ENCODE measurements around the gene ELF1. TPM values are rescaled to one million over a fixed set of nuclear protein-coding genes. Genes with fewer than 3 reads are reported as not detected.
"Not testable (repeated sequence)": the region's sequence is repeated elsewhere in the genome, so short reads cannot be mapped to it uniquely, and the experiment has no call there.

ELF1 gene
- polyA plus RNA-seq, 1 of the 3 experiments (the other 2 are of a cell fraction): 11.1 TPM

DNA sequence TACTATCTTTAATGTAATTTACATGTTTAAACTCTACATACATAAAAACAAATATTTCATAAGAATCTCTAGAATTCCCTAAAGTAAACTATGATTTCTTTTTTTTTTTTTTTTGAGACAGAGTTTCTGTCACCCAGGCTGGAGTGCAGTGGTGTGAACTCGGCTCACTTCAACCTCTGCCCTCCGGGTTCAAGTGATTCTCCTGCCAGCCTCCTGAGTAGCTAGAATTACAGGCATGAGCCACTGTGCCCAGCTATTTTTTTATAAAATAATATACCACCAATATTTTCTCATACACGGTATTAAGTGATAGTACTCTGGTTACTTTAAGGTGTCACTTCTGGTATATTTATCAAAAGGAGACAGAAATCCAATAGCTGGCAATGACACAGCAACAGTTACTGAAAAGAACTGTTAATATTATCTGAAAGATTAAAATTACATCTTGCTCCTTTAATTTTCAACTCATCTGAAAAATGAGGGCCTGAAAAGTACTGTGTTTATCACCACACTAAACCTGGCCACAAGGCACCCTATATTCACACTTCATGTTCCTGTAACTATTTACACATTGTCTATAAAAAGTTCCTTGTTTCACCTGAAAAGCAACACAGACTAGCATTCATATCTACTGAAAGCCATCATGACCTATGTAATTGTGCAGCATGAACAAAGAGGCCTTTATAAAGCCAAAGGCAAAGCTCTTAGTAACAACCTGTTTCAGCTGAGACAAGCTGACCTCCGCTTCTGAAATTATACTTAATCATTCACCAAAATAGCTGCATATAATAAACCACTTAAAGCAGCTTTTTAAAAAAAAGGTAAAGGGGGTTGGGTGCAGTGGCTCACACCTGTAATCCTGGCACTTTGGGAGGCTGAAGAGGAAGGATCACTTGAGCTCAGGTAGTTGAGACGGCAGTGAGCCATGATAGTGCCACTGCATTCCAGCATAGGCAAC lies 123.6 kb downstream of the ELF1 start:
- ChIA-PET POLR2A (no interaction called here), CTCF (no interaction called here)
- Histone ChIP-seq H3K9me3 (no peaks in the 10 kb centered on the region), H3K4me2 (no peak overlapping the region), H3K9ac (no peak overlapping the region), H3K4me1 (ENCODE audit: control insufficient read depth in 1 of 2, insufficient read depth in 2 of 2, low read depth in 1 of 2, low read length in 1 of 2) (no peaks in the 10 kb centered on the region; a peak in 2 of 4 replicates), H4K20me1 (ENCODE audit: insufficient read depth) (no peaks in the 10 kb centered on the region), H3K27me3 (ENCODE audit: insufficient read depth) (no peaks in the 10 kb centered on the region), H3K4me3 (ENCODE audit: low read depth in 2 of 2, low read length in 1 of 2) (no peak overlapping the region), H2AFZ (ENCODE audit: low read depth) (no peak overlapping the region), H3K36me3 (replicated peaks in 1 of 2; ENCODE audit: control insufficient read depth in 1 of 2, insufficient read depth in 2 of 2, low read length in 1 of 2) (no peaks in the 10 kb centered on the region), H3K79me2 (ENCODE audit: insufficient read depth) (no peaks in the 10 kb centered on the region), H3K9me2 (no peaks in the 10 kb centered on the region), H3K27ac (ENCODE audit: low read depth in 2 of 2, low read length in 1 of 2) (no peak overlapping the region), H3F3A (replicated peaks; ENCODE audit: insufficient read depth) (peaks cover 9% of the 10 kb centered on the region)
- WGBS (ENCODE audit: low lambda C conversion rate): 84% methylated on average over 5 of the region's 5 CpGs
- TF ChIP-seq TEAD4 (IDR thresholded peaks at IDR 0.05; ENCODE audit: borderline replicate concordance, insufficient read depth) (no peak), TCF12 (IDR thresholded peaks at IDR 0.05) (no peak), MEF2A (IDR thresholded peaks at IDR 0.05; ENCODE audit: borderline replicate concordance, low read depth) (no peak), MXI1 (IDR thresholded peaks at IDR 0.05; ENCODE audit: low read depth, low read length) (no peak), RCOR1 (IDR thresholded peaks at IDR 0.05; ENCODE audit: low read length) (no peak), NFIC (IDR thresholded peaks at IDR 0.05; ENCODE audit: borderline replicate concordance) (no peak), SMC3 (IDR thresholded peaks at IDR 0.05; ENCODE audit: low read depth, low read length) (no peak)
- TF ChIP-seq, protein P1, sequence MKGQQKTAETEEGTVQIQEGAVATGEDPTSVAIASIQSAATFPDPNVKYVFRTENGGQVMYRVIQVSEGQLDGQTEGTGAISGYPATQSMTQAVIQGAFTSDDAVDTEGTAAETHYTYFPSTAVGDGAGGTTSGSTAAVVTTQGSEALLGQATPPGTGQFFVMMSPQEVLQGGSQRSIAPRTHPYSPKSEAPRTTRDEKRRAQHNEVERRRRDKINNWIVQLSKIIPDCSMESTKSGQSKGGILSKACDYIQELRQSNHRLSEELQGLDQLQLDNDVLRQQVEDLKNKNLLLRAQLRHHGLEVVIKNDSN (IDR thresholded peaks at IDR 0.05; ENCODE audit: borderline replicate concordance, low read depth): no peak
- no peak for DNase-seq

DNA sequence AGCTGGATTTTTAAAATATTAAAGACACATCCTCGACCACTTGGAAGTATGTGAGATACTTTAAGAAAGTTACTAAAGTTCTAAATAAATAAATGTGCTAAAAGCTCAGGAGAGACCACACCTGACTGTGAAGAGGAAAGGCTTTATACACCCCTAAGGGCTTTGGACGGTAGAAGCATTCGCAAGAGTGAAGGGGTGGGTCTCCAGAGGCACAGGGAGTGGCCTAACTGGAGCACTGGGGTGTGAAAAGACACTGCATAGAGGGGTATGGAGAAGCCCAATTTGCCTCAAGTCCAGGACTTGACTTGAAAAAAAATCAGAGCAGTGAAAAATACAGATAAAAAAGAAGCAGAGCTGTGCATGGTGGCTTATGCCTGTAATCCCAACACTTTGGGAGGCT lies 125.5 kb downstream of the ELF1 start:
- 95% methylated on average over 3 of the region's 3 CpGs for WGBS (ENCODE audit: low lambda C conversion rate)

DNA sequence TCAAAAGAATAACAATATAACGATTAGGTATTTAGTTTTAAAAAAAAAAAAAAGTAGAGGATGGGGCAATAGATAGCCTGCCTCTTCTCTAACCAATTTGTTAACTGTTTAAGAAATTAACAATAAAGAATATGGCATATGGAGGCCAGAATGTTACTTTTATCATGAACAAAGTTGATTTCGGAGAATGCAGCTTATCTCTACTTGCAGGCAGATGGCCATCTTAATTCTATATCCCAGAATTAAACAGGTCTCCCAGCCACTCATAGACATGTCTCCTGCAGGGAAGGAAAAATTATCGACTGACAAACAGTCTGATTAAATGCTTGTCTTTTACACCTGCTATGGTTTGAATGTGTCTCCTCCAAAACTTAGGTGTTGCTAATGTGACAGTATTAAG lies 133.1 kb downstream of the ELF1 start:
- peaks cover 0 to 5% of the 10 kb centered on the region in 2 experiments; a peak in 1 of 4 replicates for H3K4me1 ChIP-seq (ENCODE audit: control insufficient read depth in 1 of 2, insufficient read depth in 2 of 2, low read depth in 1 of 2, low read length in 1 of 2)
- no peak for DNase-seq
- no peaks in the 10 kb centered on the region for H4K20me1 ChIP-seq (ENCODE audit: insufficient read depth)
- H3K9me2 ChIP-seq: no peaks in the 10 kb centered on the region
- H3K27me3 ChIP-seq (ENCODE audit: insufficient read depth): no peaks in the 10 kb centered on the region
- ChIA-PET CTCF (no interaction called here), POLR2A (no interaction called here)
- H3K27ac ChIP-seq (ENCODE audit: low read depth in 2 of 2, low read length in 1 of 2): no peak overlapping the region; a peak in 1 of 4 replicates
- no peak overlapping the region for H3K4me3 ChIP-seq (ENCODE audit: low read depth in 2 of 2, low read length in 1 of 2)
- no peaks in the 10 kb centered on the region for H3K9me3 ChIP-seq
- 64% methylated on average over 3 of the region's 3 CpGs for WGBS (ENCODE audit: low lambda C conversion rate)
- H3K4me2 ChIP-seq: no peak overlapping the region
- no peaks in the 10 kb centered on the region for H3F3A ChIP-seq (replicated peaks; ENCODE audit: insufficient read depth)
- no peak overlapping the region for H2AFZ ChIP-seq (ENCODE audit: low read depth)
- H3K9ac ChIP-seq: no peak overlapping the region
- H3K79me2 ChIP-seq (ENCODE audit: insufficient read depth): no peaks in the 10 kb centered on the region
- no peaks in the 10 kb centered on the region for H3K36me3 ChIP-seq (replicated peaks in 1 of 2; ENCODE audit: control insufficient read depth in 1 of 2, insufficient read depth in 2 of 2, low read length in 1 of 2)
- TF ChIP-seq RFX5 (IDR thresholded peaks at IDR 0.05; ENCODE audit: low read length): no peak
- TF ChIP-seq YY1 (IDR thresholded peaks at IDR 0.05; ENCODE audit: low read depth): no peak
- TF ChIP-seq FOXM1 (IDR thresholded peaks at IDR 0.05; ENCODE audit: low read depth): no peak
- TF ChIP-seq RAD21 (IDR thresholded peaks at IDR 0.05; ENCODE audit: low read length): no peak
- TF ChIP-seq, protein P2, sequence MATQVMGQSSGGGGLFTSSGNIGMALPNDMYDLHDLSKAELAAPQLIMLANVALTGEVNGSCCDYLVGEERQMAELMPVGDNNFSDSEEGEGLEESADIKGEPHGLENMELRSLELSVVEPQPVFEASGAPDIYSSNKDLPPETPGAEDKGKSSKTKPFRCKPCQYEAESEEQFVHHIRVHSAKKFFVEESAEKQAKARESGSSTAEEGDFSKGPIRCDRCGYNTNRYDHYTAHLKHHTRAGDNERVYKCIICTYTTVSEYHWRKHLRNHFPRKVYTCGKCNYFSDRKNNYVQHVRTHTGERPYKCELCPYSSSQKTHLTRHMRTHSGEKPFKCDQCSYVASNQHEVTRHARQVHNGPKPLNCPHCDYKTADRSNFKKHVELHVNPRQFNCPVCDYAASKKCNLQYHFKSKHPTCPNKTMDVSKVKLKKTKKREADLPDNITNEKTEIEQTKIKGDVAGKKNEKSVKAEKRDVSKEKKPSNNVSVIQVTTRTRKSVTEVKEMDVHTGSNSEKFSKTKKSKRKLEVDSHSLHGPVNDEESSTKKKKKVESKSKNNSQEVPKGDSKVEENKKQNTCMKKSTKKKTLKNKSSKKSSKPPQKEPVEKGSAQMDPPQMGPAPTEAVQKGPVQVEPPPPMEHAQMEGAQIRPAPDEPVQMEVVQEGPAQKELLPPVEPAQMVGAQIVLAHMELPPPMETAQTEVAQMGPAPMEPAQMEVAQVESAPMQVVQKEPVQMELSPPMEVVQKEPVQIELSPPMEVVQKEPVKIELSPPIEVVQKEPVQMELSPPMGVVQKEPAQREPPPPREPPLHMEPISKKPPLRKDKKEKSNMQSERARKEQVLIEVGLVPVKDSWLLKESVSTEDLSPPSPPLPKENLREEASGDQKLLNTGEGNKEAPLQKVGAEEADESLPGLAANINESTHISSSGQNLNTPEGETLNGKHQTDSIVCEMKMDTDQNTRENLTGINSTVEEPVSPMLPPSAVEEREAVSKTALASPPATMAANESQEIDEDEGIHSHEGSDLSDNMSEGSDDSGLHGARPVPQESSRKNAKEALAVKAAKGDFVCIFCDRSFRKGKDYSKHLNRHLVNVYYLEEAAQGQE (IDR thresholded peaks at IDR 0.05; ENCODE audit: low read depth, low read length): no peak
- TF ChIP-seq, protein P3, sequence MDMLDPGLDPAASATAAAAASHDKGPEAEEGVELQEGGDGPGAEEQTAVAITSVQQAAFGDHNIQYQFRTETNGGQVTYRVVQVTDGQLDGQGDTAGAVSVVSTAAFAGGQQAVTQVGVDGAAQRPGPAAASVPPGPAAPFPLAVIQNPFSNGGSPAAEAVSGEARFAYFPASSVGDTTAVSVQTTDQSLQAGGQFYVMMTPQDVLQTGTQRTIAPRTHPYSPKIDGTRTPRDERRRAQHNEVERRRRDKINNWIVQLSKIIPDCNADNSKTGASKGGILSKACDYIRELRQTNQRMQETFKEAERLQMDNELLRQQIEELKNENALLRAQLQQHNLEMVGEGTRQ (IDR thresholded peaks at IDR 0.05; ENCODE audit: borderline replicate concordance, low read depth, low read length): no peak
- TF ChIP-seq POLR2AphosphoS5 (IDR thresholded peaks at IDR 0.05; ENCODE audit: low read depth, low read length): no peak
- TF ChIP-seq TCF12 (IDR thresholded peaks at IDR 0.05): no peak
- TF ChIP-seq GABPA (IDR thresholded peaks at IDR 0.05; ENCODE audit: low read depth): no peak
- no peak for TF ChIP-seq RXRA (IDR thresholded peaks at IDR 0.05; ENCODE audit: borderline replicate concordance, low read depth)

More for the DNA sequence above, 125.5 kb downstream of the ELF1 start:
- H3K27me3 ChIP-seq (ENCODE audit: insufficient read depth); H2AFZ ChIP-seq (ENCODE audit: low read depth); H3K9me2 ChIP-seq; H3K9ac ChIP-seq; DNase-seq; H3K36me3 ChIP-seq (replicated peaks in 1 of 2; ENCODE audit: control insufficient read depth in 1 of 2, insufficient read depth in 2 of 2, low read length in 1 of 2); H3K79me2 ChIP-seq (ENCODE audit: insufficient read depth); H3K4me2 ChIP-seq; H3K4me1 ChIP-seq (ENCODE audit: control insufficient read depth in 1 of 2, insufficient read depth in 2 of 2, low read depth in 1 of 2, low read length in 1 of 2); H4K20me1 ChIP-seq (ENCODE audit: insufficient read depth); H3K9me3 ChIP-seq; H3F3A ChIP-seq (replicated peaks; ENCODE audit: insufficient read depth); H3K27ac ChIP-seq (ENCODE audit: low read depth in 2 of 2, low read length in 1 of 2); H3K4me3 ChIP-seq (ENCODE audit: low read depth in 2 of 2, low read length in 1 of 2); POLR2A ChIA-PET: not testable (repeated sequence)
- CTCF ChIA-PET: interaction anchor here (1.0 kb wide), 1 partner anchor 116 kb away, joined by 3 read pairs; no protein-coding TSS in a partner anchor

Measured in SK-N-SH (cell line).